ENCODE data around the gene TEX50. TPM values are rescaled to one million over a fixed set of nuclear protein-coding genes. Genes with fewer than 3 reads are reported as not detected.

TEX50 gene
- total RNA-seq, 1 experiment from 2014 or later = not detected

- Histone ChIP-seq H3K4me2 (ENCODE audit: insufficient read depth, insufficient read length, low read length) (no peak overlapping the region), H3K9ac (ENCODE audit: extremely low read depth, insufficient read length, low read length) (no peak overlapping the region), H4K20me1 (ENCODE audit: control insufficient read depth, insufficient read depth, insufficient read length) (no peaks in the 10 kb centered on the region), H4K5ac (ENCODE audit: insufficient read length, low read depth, low read length) (no peak overlapping the region), H2AK5ac (ENCODE audit: insufficient read length, low read length) (no peak overlapping the region), H3K23me2 (ENCODE audit: insufficient read length, low read depth, low read length, poor library complexity, severe bottlenecking) (no peaks in the 10 kb centered on the region), H3K9me3 (ENCODE audit: control insufficient read depth, low read depth, low read length) (no peaks in the 10 kb centered on the region), H4K91ac (ENCODE audit: insufficient read length, low read depth, low read length) (no peak overlapping the region), H3T11ph (ENCODE audit: low read length) (peak overlapping the region; percentile 36), H3K23ac (ENCODE audit: insufficient read length, low read depth, low read length) (no peak overlapping the region), H3K27ac (ENCODE audit: insufficient read length, low read depth, low read length) (no peak overlapping the region), H3K18ac (ENCODE audit: insufficient read length, low read depth, low read length) (no peak overlapping the region), H3K79me2 (ENCODE audit: insufficient read depth, low read length) (no peaks in the 10 kb centered on the region), H2BK12ac (ENCODE audit: insufficient read length, low read depth, low read length) (no peak overlapping the region), H3K4me1 (ENCODE audit: insufficient read depth, low read length) (no peaks in the 10 kb centered on the region), H4K8ac (replicated peaks; ENCODE audit: insufficient read length, low read depth, low read length) (no peak overlapping the region), H3K14ac (ENCODE audit: insufficient read depth, low read length) (no peak overlapping the region), H3K56ac (ENCODE audit: insufficient read length, low read depth, low read length) (no peak overlapping the region), H2BK20ac (ENCODE audit: low read depth, low read length, poor library complexity, severe bottlenecking) (no peak overlapping the region), H3K4ac (ENCODE audit: low read depth, low read length) (no peak overlapping the region), H3K79me1 (ENCODE audit: insufficient read depth, low read depth, low read length, poor library complexity, severe bottlenecking) (no peaks in the 10 kb centered on the region), H2BK5ac (ENCODE audit: insufficient read length, low read length) (no peak overlapping the region), H2AFZ (ENCODE audit: low read length) (no peak overlapping the region), H3K27me3 (ENCODE audit: insufficient read depth, low read length) (no peaks in the 10 kb centered on the region), H2BK15ac (ENCODE audit: low read depth, low read length) (no peak overlapping the region), H2BK120ac (ENCODE audit: low read depth, low read length, poor library complexity, severe bottlenecking) (no peak overlapping the region)
- H3K9me3 Mint-ChIP-seq = peaks cover 8% of the 10 kb centered on the region in 2 experiments
- no peaks in the 10 kb centered on the region for H3K27me3 Mint-ChIP-seq (ENCODE audit: low read depth)
- 0 out of 4 replicates have a peak, but pooled peaks cover 0 to 2% of the 10 kb centered on the region in 2 experiments for H3K4me1 Mint-ChIP-seq
- peaks cover 5 to 12% (median 5%) of the 10 kb centered on the region in 3 experiments for H3K36me3 Mint-ChIP-seq (ENCODE audit: insufficient read depth in 1 of 3, low read depth in 3 of 3)
- TF ChIP-seq, protein P1, sequence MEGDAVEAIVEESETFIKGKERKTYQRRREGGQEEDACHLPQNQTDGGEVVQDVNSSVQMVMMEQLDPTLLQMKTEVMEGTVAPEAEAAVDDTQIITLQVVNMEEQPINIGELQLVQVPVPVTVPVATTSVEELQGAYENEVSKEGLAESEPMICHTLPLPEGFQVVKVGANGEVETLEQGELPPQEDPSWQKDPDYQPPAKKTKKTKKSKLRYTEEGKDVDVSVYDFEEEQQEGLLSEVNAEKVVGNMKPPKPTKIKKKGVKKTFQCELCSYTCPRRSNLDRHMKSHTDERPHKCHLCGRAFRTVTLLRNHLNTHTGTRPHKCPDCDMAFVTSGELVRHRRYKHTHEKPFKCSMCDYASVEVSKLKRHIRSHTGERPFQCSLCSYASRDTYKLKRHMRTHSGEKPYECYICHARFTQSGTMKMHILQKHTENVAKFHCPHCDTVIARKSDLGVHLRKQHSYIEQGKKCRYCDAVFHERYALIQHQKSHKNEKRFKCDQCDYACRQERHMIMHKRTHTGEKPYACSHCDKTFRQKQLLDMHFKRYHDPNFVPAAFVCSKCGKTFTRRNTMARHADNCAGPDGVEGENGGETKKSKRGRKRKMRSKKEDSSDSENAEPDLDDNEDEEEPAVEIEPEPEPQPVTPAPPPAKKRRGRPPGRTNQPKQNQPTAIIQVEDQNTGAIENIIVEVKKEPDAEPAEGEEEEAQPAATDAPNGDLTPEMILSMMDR (conservative IDR thresholded peaks at IDR 0.05) = no peak
- no CpG with 5 or more reads among the region's 1 CpG for WGBS (ENCODE audit: extremely low coverage, insufficient read length, low lambda C conversion rate)
- H3K27ac Mint-ChIP-seq = peak overlapping the region in 1 of 3 experiments; percentile 23; a peak in 1 of 7 replicates
- no peak overlapping the region for H3K4me3 Mint-ChIP-seq
- DNase-seq = no peak
These were observed 26.1 kb downstream of the TEX50 start for GRCh38 chr1:173661271-173661670.
